GM19023 (cell line): Measurements from ENCODE around the gene METAP1D.
A peak's percentile ranks its signal among the peaks of the same experiment; 100 is the strongest.
"Not testable (repeated sequence)": the region's sequence is repeated elsewhere in the genome, so short reads cannot be mapped to it uniquely, and the experiment has no call there.

Experiments used
- ATAC-seq: cut with Tn5 transposase; IDR thresholded peaks from one replicate; pipeline ENCODE4 v1.9.1; 2021; ENCODE audit warnings: mild to moderate bottlenecking, moderate library complexity; ENCODE audit not compliant: unreplicated experiment

The METAP1D gene

GRCh38 chr2:171999604-172000469 is at the start of gene METAP1D:
Gene METAP1D (plus strand): TSS chr2:171999953. CDS start chr2:171999970, 17 bp downstream.
- ATAC-seq, result peak; percentile 99

DNA sequence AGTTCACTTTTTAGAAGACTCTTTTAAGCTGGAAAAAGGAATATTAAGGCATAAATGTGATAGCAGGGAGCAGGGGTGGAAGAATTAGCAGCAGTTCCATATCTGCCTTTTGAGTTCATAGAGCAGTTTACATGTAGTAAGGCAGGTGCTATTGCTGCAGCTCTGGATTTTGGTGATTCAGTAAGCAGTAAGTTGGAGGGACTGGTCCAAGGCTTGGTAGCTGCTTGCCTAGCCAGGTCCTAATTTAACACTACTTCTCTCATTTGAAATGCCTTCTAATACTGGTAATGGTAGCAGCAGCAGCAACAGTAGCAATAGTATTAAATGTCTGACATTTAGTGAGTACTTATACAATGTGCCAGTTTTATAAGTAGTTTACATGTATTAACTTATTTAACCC is 47.5 kb upstream of the METAP1D start:
- no peak for ATAC-seq

DNA sequence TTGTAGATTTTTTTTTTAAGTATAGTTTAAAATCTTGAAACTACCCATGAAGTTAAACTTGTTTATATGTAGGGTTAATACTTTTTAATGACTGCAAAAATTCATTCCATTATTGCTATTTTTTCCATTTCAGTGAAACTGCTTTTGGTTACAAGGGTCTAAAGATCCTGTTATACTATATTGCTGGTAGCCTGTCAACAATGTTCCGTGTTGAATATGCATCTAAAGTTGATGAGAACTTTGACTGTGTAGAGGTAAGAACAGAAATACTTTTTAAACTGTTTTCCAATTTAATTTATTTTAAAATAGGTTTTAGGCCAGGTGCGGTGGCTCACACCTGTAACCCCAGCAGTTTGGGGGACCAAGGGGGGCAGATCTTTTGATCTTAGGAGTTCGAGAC is 47.0 kb upstream of the METAP1D start:
- ATAC-seq, result no peak

GRCh38 chr2:171956135-171956825 is 43.5 kb upstream of the METAP1D start:
- no peak for ATAC-seq

- no peak for ATAC-seq
Observed at GRCh38 chr2:171957061-171957460, 42.7 kb upstream of the METAP1D start.

DNA sequence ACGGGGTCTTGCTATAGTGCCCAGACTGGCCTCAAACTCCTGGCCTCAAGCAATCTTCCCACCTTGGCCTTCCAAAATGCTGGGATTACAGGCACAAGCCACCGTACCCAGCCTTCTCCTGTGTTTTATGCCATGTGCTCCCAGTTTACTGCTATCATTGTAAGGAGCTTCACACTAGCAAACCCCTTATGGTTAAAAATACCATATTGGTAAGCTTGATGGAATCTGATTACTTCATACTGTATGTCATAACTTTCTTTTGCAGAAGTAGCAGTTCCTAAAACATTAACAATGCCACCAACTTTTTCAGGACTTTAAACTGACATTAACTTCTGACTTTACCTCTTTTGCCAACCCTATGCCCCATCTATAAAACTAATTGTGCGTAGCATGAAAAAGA is 41.3 kb upstream of the METAP1D start:
- ATAC-seq, result no peak

- ATAC-seq, result no peak
Observed at GRCh38 chr2:171959998-171960397, 39.8 kb upstream of the METAP1D start.

GRCh38 chr2:171960570-171960969 is 39.2 kb upstream of the METAP1D start:
- ATAC-seq, result no peak

DNA sequence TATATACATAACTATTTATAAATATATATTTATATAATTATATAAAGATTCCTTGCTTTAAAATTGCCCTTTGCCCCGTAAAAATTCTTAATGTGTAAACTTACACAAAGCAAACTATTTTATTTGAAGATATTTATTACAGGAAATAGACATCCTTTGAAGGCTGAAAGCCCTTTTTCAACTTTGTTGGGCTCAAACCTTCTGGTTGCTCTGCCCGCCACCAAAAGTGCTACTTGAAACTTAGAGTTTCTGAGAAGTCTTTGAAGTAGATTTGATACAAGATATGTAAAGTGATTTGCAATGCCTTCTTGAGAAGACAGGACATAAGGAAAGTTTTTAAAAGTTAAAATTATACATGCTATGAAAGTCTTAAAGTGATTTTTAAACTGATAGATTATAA is 36.6 kb upstream of the METAP1D start:
- no peak for ATAC-seq

GRCh38 chr2:171964308-171964707 is 35.4 kb upstream of the METAP1D start:
- no peak for ATAC-seq

DNA sequence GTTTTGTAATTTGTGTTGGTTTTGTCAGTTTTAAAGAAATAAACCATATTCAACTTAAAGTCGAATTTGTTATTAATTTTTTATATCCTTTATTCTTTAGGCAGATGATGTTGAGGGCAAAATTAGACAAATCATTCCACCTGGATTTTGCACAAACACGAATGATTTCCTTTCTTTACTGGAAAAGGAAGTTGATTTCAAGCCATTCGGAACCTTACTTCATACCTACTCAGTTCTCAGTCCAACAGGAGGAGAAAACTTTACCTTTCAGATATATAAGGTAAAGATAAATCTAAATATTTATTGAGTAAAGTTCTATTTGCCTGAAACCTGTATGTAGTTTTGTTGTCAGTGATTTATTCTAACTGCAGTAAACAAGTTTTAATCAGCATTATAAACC is 34.5 kb upstream of the METAP1D start:
- ATAC-seq, result no peak

- ATAC-seq, result no peak
Observed at GRCh38 chr2:171965661-171966060, 34.1 kb upstream of the METAP1D start.

GRCh38 chr2:171966235-171966634 is 33.5 kb upstream of the METAP1D start:
- ATAC-seq, result no peak

DNA sequence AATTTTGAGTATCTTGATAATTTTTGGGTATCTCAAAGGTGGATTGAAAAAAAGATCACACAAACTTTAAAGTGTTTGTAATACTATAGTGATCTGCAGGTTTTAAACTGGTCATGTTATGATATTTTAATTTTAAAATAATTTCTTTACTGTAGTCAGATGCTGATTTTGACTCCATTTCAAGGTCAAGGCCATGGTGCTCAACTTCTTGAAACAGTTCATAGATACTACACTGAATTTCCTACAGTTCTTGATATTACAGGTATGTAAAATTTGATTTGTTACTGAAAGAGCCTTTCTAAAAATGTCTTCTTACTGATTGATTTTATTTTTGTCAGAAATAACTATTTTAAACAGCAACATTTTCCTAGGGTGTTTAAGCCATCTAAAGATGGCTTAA is 33.1 kb upstream of the METAP1D start:
- ATAC-seq, result no peak

GRCh38 chr2:171968509-171968908 is 31.2 kb upstream of the METAP1D start:
- ATAC-seq, result no peak

GRCh38 chr2:171972329-171972982 is 27.3 kb upstream of the METAP1D start:
- no peak for ATAC-seq

DNA sequence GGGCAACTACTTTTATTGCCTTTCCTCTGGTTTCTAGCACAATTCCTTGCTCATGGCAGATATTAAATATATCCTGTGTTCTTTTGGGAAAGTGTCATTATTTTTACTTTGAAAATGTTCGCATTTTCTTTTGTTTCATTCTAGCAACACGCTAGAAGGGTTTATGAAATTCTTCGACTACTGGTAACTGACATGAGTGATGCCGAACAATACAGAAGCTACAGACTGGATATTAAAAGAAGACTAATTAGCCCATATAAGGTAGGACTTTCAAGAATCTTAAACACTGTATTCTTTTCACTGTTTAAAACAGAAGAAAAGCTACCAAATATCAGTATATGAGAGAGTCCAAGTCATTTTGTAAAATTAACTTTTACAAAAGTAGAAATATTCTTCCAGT is 20.6 kb upstream of the METAP1D start:
- no peak for ATAC-seq

DNA sequence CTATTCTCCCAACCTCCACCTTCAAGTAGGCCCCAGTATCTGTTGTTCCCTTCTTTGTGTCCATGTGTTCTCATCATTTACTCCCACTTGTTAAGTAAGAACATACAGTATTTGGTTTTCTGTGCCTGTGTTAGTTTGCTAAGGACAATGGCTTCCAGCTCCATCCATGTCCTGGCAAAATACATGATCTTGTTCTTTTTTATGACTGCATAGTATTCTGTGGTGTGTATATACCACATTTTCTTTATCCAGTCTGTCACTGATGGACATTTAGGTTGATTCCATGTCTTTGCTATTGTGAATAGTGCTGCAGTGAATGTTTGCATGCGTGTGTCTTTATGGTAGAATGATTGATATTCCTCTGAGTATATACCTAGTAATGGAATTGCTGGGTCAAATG is 15.8 kb upstream of the METAP1D start:
- not testable (repeated sequence) for ATAC-seq

DNA sequence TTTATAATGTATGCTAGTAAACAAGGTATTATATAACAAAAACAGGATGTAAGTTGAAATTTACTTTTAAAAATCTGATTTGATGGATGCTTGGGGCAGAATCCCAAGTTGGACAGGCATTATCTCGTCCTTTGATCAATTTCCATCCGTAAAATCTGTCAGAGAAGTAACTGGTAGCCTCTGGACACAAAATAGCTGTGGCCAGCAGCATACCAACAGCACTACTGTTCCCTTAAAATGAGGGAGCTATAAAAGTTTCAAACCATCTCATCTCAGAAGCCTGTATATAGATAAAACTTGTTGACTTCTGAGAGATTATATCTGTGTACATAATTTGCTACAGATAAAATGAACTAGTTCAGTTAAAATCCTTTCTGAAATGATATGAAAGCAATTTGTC is 14.7 kb upstream of the METAP1D start:
- no peak for ATAC-seq

GRCh38 chr2:171986778-171987177 is 13.0 kb upstream of the METAP1D start:
- no peak for ATAC-seq

- ATAC-seq, result no peak
Observed at GRCh38 chr2:171991027-171991426, 8.7 kb upstream of the METAP1D start.

DNA sequence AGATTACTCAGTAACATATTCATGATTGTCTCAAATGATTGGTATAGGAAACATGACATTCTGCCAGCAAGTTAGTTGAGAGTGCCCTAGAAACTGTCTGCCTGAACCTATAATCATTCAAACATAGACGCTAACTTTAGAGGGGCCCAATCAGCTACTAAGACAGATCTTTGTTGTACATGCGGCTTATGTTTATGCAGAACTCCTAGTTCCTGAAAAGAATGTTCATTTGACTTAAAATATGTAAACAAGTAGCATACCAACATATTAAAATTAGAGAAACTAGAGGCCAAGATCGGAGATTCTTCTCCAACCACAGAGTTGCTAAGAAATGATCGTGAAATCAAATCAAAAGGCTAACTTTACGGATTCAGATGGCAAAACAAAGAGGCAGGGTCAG is 4.2 kb upstream of the METAP1D start:
- ATAC-seq, result no peak
